PC-3 (cell line): ENCODE data around the gene PLCB2.

Source experiments
- EZH2 ChIP-seq: fragments of 300-600 bp; sonication (generic); IDR thresholded peaks from one replicate; pipeline ENCODE4 v1.6.1; 2017; ENCODE audit warnings: antibody characterized with exemption, mild to moderate bottlenecking, low read length; ENCODE audit not compliant: unreplicated experiment
- TF ChIP-seq, protein P1 (sequence below): fragments of 300-600 bp; sonication (generic); conservative IDR thresholded peaks from 2 replicates; pipeline ENCODE4 v1.5.1; 2017; ENCODE audit warnings: antibody characterized with exemption, low read depth, mild to moderate bottlenecking, low read length

DNA sequence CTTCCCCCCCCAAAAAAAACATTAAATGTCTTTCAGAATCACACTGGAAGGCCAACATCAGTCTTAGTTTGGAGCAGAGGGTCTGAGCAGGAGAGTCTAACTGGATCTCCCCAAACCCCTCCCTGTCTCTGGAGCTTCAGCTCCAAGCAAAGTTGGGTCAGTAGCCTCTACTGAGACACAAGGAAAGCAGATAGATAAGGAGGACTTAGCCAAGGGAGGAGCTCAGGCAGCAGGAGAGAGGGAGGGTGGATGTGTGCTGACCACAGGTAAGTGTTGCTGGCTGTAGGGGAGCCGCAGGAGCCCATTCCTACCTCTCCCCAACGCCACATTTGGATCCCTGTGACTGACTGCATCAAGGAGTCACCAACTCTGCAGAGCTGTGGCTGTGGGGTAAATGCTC lies 7.0 kb downstream of the PLCB2 start:
- TF ChIP-seq EZH2 = no peak
- TF ChIP-seq, protein P1, sequence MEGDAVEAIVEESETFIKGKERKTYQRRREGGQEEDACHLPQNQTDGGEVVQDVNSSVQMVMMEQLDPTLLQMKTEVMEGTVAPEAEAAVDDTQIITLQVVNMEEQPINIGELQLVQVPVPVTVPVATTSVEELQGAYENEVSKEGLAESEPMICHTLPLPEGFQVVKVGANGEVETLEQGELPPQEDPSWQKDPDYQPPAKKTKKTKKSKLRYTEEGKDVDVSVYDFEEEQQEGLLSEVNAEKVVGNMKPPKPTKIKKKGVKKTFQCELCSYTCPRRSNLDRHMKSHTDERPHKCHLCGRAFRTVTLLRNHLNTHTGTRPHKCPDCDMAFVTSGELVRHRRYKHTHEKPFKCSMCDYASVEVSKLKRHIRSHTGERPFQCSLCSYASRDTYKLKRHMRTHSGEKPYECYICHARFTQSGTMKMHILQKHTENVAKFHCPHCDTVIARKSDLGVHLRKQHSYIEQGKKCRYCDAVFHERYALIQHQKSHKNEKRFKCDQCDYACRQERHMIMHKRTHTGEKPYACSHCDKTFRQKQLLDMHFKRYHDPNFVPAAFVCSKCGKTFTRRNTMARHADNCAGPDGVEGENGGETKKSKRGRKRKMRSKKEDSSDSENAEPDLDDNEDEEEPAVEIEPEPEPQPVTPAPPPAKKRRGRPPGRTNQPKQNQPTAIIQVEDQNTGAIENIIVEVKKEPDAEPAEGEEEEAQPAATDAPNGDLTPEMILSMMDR = no peak
